ENCODE measurements around the gene KIR3DL1.
A peak's percentile ranks its signal among the peaks of the same experiment; 100 is the strongest.
"Not testable (repeated sequence)": the region's sequence is repeated elsewhere in the genome, so short reads cannot be mapped to it uniquely, and the experiment has no call there.

KIR3DL1 gene

GRCh38 chr19:54817670-54818536 lies 1.6 kb downstream of the KIR3DL1 start:
- no peak for DNase-seq

GRCh38 chr19:54824416-54824815 lies 8.1 kb downstream of the KIR3DL1 start:
- DNase-seq: not testable (repeated sequence)

- DNase-seq: not testable (repeated sequence)
Observed at GRCh38 chr19:54825326-54825725, 9.1 kb downstream of the KIR3DL1 start.

GRCh38 chr19:54828064-54828463 lies 11.8 kb downstream of the KIR3DL1 start:
- not testable (repeated sequence) for DNase-seq

GRCh38 chr19:54832496-54832895 lies 16.2 kb downstream of the KIR3DL1 start, which contains the start of gene KIR2DS4:
TSS of gene KIR2DS4 (plus strand) at chr19:54832676.
- DNase-seq: not testable (repeated sequence)

GRCh38 chr19:54835126-54835525 lies 18.9 kb downstream of the KIR3DL1 start:
- DNase-seq: not testable (repeated sequence)

GRCh38 chr19:54837522-54837921 lies 21.3 kb downstream of the KIR3DL1 start:
- DNase-seq: not testable (repeated sequence)

GRCh38 chr19:54843171-54843570 lies 26.9 kb downstream of the KIR3DL1 start:
- not testable (repeated sequence) for DNase-seq

GRCh38 chr19:54850061-54850640 lies 33.9 kb downstream of the KIR3DL1 start, which contains the start of gene KIR3DL2:
TSS of gene KIR3DL2 (plus strand) at chr19:54850443. CDS start at chr19:54850476, 33 bp downstream.
- not testable (repeated sequence) for DNase-seq

GRCh38 chr19:54850930-54851329 lies 34.7 kb downstream of the KIR3DL1 start:
- DNase-seq: no peak

GRCh38 chr19:54851353-54851752 lies 35.1 kb downstream of the KIR3DL1 start:
- no peak for DNase-seq

- not testable (repeated sequence) for DNase-seq
Observed at GRCh38 chr19:54855241-54855640, 39.0 kb downstream of the KIR3DL1 start.

- not testable (repeated sequence) for DNase-seq
Observed at GRCh38 chr19:54858476-54858875, 42.2 kb downstream of the KIR3DL1 start.

GRCh38 chr19:54859421-54859820 lies 43.2 kb downstream of the KIR3DL1 start:
- DNase-seq: not testable (repeated sequence)

GRCh38 chr19:54863459-54863858 lies 47.2 kb downstream of the KIR3DL1 start:
- DNase-seq: not testable (repeated sequence)

- DNase-seq: no peak
Observed at GRCh38 chr19:54871696-54872095, 55.4 kb downstream of the KIR3DL1 start.

- peak; percentile 49 for DNase-seq
Observed at GRCh38 chr19:54873990-54874389, 57.7 kb downstream of the KIR3DL1 start, which contains the start of gene FCAR. TSS of gene FCAR (plus strand) at chr19:54874235. CDS start at chr19:54874290, 55 bp downstream.

GRCh38 chr19:54875506-54875905 lies 59.2 kb downstream of the KIR3DL1 start:
- peak; percentile 41 for DNase-seq

GRCh38 chr19:54877471-54877870 lies 61.2 kb downstream of the KIR3DL1 start:
- DNase-seq: no peak
